Neural cell (in vitro differentiated cells): ENCODE results near the gene PIK3R6. TPM values are rescaled to one million over a fixed set of nuclear protein-coding genes. Genes with fewer than 3 reads are reported as not detected.

ENCODE experiments used
- H2AFZ ChIP-seq: fragments of 200-600, 300-800 bp; sonication (generic), shearing (Covaris generic); 2 replicates; pipeline ENCODE4 v1.6.0; 2014; ENCODE audit warnings: low read depth, mild to moderate bottlenecking, antibody characterized with exemption, low read length, moderate library complexity
- H3F3A ChIP-seq: fragments of 200-600 bp; shearing (Covaris generic); 2 replicates; pipeline ENCODE4 v1.6.1; 2016; ENCODE audit warnings: mild to moderate bottlenecking, moderate library complexity, mixed read lengths, antibody characterized with exemption, low read length; ENCODE audit not compliant: insufficient read depth, poor library complexity, severe bottlenecking
- H3K27ac ChIP-seq: fragments of 200-600, 300-800 bp; sonication (generic), shearing (Covaris generic); 2 replicates; pipeline ENCODE4 v1.5.1; 2014; ENCODE audit warnings: mild to moderate bottlenecking, low read length, moderate library complexity
- H3K27me3 ChIP-seq: fragments of 300-800, 200-600 bp; sonication (generic), shearing (Covaris generic); 2 replicates; pipeline ENCODE4 v1.6.0; 2014; ENCODE audit warnings: mild to moderate bottlenecking, low read depth, low read length, moderate library complexity; ENCODE audit not compliant: insufficient read depth
- H3K36me3 ChIP-seq: fragments of 300-800, 200-600 bp; sonication (generic), shearing (Covaris generic); 2 replicates; pipeline ENCODE4 v1.5.1; 2014; ENCODE audit warnings: mild to moderate bottlenecking, antibody characterized with exemption, low read length, moderate library complexity; ENCODE audit not compliant: insufficient read depth
- H3K4me2 ChIP-seq: fragments of 300-800, 200-600 bp; sonication (generic), shearing (Covaris generic); 2 replicates; pipeline ENCODE4 v1.6.0; 2014; ENCODE audit warnings: mild to moderate bottlenecking, low read length
- H3K4me3 ChIP-seq: fragments of 300-800, 200-600 bp; sonication (generic), shearing (Covaris generic); 2 replicates; pipeline ENCODE4 v1.5.1; 2014; ENCODE audit warnings: mild to moderate bottlenecking, low read length, moderate library complexity
- H3K79me2 ChIP-seq: fragments of 200-600 bp; shearing (Covaris generic); replicated peaks from 2 replicates; pipeline ENCODE4 v1.6.0; 2014; ENCODE audit warnings: mild to moderate bottlenecking, low read length, moderate library complexity; ENCODE audit not compliant: insufficient read depth
- H3K9ac ChIP-seq: fragments of 300-800, 200-600 bp; sonication (generic), shearing (Covaris generic); 2 replicates; pipeline ENCODE4 v1.6.1; 2016; ENCODE audit warnings: mild to moderate bottlenecking, low read length, mixed read lengths
- H3K9me2 ChIP-seq: fragments of 200-600 bp; shearing (Covaris generic); 2 replicates; pipeline ENCODE4 v1.6.1; 2016; ENCODE audit warnings: mild to moderate bottlenecking, low read length, mixed read lengths; ENCODE audit not compliant: insufficient read depth
- H3K9me3 ChIP-seq: fragments of 200-600, 300-800 bp; sonication (generic), shearing (Covaris generic); 2 replicates; pipeline ENCODE4 v1.6.1; 2016; ENCODE audit warnings: mild to moderate bottlenecking, mixed run types, low read length, moderate library complexity, mixed read lengths
- H4K20me1 ChIP-seq: fragments of 200-600 bp; shearing (Covaris generic); 2 replicates; pipeline ENCODE4 v1.6.1; 2016; ENCODE audit warnings: mild to moderate bottlenecking, mixed run types; ENCODE audit not compliant: insufficient read depth
- EP300 ChIP-seq: fragments of 450-650 bp; conservative IDR thresholded peaks from 2 replicates; pipeline ENCODE4 v1.6.1; 2014; ENCODE audit warnings: antibody characterized with exemption, mild to moderate bottlenecking, moderate library complexity; ENCODE audit not compliant: poor library complexity, severe bottlenecking
- EZH2 ChIP-seq: fragments of 200-600, 300-800 bp; shearing (Covaris generic), sonication (generic); IDR thresholded peaks from 2 replicates; pipeline ENCODE4 v1.6.1; 2014; ENCODE audit warnings: antibody characterized with exemption, low read length, borderline replicate concordance, mild to moderate bottlenecking; ENCODE audit not compliant: insufficient read depth, poor library complexity, severe bottlenecking
- MXI1 ChIP-seq: fragments of 450-650 bp; conservative IDR thresholded peaks from 2 replicates; pipeline ENCODE4 v1.6.1; 2014; ENCODE audit warnings: antibody characterized with exemption, mild to moderate bottlenecking; ENCODE audit not compliant: poor library complexity, severe bottlenecking
- POLR2AphosphoS5 ChIP-seq: IDR thresholded peaks from 2 replicates; pipeline ENCODE4 v1.6.1; 2012
- RAD21 ChIP-seq: fragments of 450-650 bp; conservative IDR thresholded peaks from 2 replicates; pipeline ENCODE4 v1.6.1; 2014; ENCODE audit warnings: antibody characterized with exemption, mild to moderate bottlenecking, moderate library complexity
- SMC3 ChIP-seq: fragments of 450-650 bp; conservative IDR thresholded peaks from 2 replicates; pipeline ENCODE4 v1.6.1; 2014; ENCODE audit warnings: antibody characterized with exemption, mild to moderate bottlenecking, moderate library complexity; ENCODE audit not compliant: poor library complexity
- TAF1 ChIP-seq: IDR thresholded peaks from 2 replicates; pipeline ENCODE4 v1.6.1; 2012; ENCODE audit warnings: low read depth
- polyA plus RNA-seq: library from polyadenylated mRNA; depleted of rRNA; stranded (reverse); fragments of >200 nt; gene quantifications from 2 replicates; pipeline ENCODE4 v1.2.3, GENCODE V29; 2014
- TF ChIP-seq, protein P1 (sequence below): IDR thresholded peaks from 2 replicates; pipeline ENCODE4 v1.6.1; 2012; ENCODE audit warnings: borderline replicate concordance
- TF ChIP-seq, protein P2 (sequence below): fragments of 450-650 bp; IDR thresholded peaks from 2 replicates; pipeline ENCODE4 v1.5.1; 2014; ENCODE audit warnings: antibody characterized with exemption, mild to moderate bottlenecking, moderate library complexity; ENCODE audit not compliant: poor library complexity, severe bottlenecking

Gene PIK3R6
- polyA plus RNA-seq, 1 donor from 2014 or later: not detected

DNA sequence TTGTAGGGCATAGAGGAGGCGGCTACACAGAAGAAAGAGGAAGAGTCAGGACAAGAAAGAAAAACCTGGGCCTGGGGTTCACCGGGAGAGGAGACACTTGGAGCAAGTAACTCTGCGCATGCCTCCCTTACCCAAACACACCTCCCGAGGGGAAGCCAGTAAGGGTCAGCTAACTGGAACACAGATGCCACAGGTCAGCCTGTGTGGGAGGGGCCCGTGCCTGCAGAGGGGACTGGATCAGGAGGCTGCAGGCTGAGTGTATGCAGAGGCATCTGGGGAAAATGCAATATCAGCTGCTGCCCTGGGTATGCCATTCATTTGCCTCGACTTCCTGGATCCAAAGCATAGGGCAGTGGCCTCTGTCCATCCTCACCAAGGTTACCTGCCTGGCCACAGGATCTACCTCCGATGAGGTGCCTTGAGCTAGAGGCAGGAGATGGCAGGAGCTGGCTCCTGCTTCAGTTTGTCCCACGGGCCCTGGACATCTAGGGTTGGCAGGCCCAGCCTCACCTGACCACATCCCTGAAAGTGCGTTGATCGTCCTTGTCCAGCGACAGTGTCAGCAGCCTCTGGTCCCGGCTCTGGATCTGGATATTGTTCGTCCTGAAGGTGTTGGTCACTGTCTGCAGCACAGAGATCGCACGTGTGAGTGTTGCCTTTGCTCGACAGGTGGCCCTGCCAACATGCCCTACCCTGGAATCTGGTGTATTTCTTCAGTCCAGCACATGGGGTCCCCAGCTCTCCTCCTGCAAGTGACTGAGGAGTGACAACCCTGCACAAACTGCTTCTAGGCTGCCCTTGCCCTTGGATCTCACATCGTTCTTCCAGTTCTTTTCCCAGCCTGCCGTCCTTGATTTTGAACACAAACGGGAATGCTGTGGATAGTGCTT is 63.7 kb downstream of the PIK3R6 start:
- Histone ChIP-seq H3F3A (no peaks in the 10 kb centered on the region), H3K79me2 (no peaks in the 10 kb centered on the region), H2AFZ (no peak overlapping the region), H4K20me1 (no peaks in the 10 kb centered on the region), H3K36me3 (no peaks in the 10 kb centered on the region), H3K9me2 (no peaks in the 10 kb centered on the region), H3K4me2 (no peak overlapping the region), H3K27ac (no peak overlapping the region), H3K27me3 (peaks cover 13% of the 10 kb centered on the region), H3K9ac (no peak overlapping the region), H3K4me3 (no peak overlapping the region), H3K9me3 (no peaks in the 10 kb centered on the region)
- TF ChIP-seq MXI1: no peak
- TF ChIP-seq TAF1: no peak
- TF ChIP-seq, protein P1, sequence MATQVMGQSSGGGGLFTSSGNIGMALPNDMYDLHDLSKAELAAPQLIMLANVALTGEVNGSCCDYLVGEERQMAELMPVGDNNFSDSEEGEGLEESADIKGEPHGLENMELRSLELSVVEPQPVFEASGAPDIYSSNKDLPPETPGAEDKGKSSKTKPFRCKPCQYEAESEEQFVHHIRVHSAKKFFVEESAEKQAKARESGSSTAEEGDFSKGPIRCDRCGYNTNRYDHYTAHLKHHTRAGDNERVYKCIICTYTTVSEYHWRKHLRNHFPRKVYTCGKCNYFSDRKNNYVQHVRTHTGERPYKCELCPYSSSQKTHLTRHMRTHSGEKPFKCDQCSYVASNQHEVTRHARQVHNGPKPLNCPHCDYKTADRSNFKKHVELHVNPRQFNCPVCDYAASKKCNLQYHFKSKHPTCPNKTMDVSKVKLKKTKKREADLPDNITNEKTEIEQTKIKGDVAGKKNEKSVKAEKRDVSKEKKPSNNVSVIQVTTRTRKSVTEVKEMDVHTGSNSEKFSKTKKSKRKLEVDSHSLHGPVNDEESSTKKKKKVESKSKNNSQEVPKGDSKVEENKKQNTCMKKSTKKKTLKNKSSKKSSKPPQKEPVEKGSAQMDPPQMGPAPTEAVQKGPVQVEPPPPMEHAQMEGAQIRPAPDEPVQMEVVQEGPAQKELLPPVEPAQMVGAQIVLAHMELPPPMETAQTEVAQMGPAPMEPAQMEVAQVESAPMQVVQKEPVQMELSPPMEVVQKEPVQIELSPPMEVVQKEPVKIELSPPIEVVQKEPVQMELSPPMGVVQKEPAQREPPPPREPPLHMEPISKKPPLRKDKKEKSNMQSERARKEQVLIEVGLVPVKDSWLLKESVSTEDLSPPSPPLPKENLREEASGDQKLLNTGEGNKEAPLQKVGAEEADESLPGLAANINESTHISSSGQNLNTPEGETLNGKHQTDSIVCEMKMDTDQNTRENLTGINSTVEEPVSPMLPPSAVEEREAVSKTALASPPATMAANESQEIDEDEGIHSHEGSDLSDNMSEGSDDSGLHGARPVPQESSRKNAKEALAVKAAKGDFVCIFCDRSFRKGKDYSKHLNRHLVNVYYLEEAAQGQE: no peak

DNA sequence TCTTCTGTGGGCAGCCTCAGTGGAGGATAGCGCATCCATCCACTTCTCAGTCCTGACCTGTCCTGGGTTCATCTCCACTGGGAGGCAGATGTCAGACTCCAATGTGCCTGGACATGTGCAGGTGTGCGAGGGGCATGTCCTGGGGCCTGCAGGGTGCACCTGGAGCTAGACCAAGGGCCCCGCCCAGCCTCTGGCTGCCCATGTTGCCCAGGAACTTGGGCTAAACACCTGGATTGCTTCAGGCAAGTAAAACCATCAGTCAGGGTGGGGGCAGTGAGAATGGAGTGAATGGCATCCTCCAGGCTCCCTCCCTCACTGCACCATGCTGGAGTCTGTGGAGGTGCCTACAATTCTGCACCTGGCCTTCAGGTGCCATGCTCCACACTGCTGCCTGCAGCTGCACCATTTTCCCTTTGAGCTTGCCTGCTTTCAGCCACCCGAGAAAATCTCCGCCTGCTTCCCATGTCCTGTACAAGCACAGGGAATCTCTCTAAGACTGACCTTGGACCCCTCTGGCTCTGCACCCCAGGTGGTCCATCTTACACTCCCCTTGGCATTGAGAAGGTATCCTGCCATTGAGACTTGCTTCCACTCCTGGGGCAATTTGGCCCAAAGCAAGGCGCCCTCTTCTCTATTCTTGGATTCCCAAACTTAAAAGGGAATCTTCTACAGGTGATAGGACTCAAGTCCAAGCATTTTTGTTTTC is 66.2 kb downstream of the PIK3R6 start:
- TF ChIP-seq POLR2AphosphoS5: no peak
- TF ChIP-seq EZH2: no peak
- TF ChIP-seq TAF1: no peak
- TF ChIP-seq MXI1: no peak
- TF ChIP-seq, protein P1: no peak
- TF ChIP-seq, protein P2, sequence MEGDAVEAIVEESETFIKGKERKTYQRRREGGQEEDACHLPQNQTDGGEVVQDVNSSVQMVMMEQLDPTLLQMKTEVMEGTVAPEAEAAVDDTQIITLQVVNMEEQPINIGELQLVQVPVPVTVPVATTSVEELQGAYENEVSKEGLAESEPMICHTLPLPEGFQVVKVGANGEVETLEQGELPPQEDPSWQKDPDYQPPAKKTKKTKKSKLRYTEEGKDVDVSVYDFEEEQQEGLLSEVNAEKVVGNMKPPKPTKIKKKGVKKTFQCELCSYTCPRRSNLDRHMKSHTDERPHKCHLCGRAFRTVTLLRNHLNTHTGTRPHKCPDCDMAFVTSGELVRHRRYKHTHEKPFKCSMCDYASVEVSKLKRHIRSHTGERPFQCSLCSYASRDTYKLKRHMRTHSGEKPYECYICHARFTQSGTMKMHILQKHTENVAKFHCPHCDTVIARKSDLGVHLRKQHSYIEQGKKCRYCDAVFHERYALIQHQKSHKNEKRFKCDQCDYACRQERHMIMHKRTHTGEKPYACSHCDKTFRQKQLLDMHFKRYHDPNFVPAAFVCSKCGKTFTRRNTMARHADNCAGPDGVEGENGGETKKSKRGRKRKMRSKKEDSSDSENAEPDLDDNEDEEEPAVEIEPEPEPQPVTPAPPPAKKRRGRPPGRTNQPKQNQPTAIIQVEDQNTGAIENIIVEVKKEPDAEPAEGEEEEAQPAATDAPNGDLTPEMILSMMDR: no peak
- TF ChIP-seq EP300: no peak
- TF ChIP-seq SMC3: no peak
- no peak for TF ChIP-seq RAD21

More for the DNA sequence above, 66.2 kb downstream of the PIK3R6 start:
- Histone ChIP-seq H2AFZ (no peak overlapping the region), H3K9ac (no peak overlapping the region), H3F3A (no peaks in the 10 kb centered on the region), H3K9me3 (no peaks in the 10 kb centered on the region), H3K36me3 (no peaks in the 10 kb centered on the region), H3K27me3 (peaks cover 18% of the 10 kb centered on the region), H3K27ac (no peak overlapping the region), H3K9me2 (no peaks in the 10 kb centered on the region), H3K4me2 (no peak overlapping the region), H3K79me2 (no peaks in the 10 kb centered on the region), H4K20me1 (no peaks in the 10 kb centered on the region), H3K4me3 (no peak overlapping the region)
